ENCODE results near the gene TMEM30B.

- TF ChIP-seq MAX (IDR thresholded peaks at IDR 0.05; ENCODE audit: low read depth) (no peak), CTCF (IDR thresholded peaks at IDR 0.05) (no peak), SMC3 (IDR thresholded peaks at IDR 0.05; ENCODE audit: low read depth, low read length) (no peak), EZH2phosphoT487 (IDR thresholded peaks at IDR 0.05; ENCODE audit: borderline replicate concordance, low read depth) (no peak), RCOR1 (IDR thresholded peaks at IDR 0.05; ENCODE audit: low read length) (no peak)
Observed at GRCh38 chr14:61234215-61234916, 46.8 kb downstream of the TMEM30B start.

All from SK-N-SH (cell line).